GM21447 (cell line): ENCODE data around the gene LRP2BP.

ENCODE experiments used
- ATAC-seq: cut with Tn5 transposase; IDR thresholded peaks from one replicate; pipeline ENCODE4 v1.9.1; 2021; ENCODE audit not compliant: unreplicated experiment

Gene LRP2BP

GRCh38 chr4:185395956-185396723, 416 bp upstream of the LRP2BP start:
- ATAC-seq = peak; percentile 70

- ATAC-seq = no peak
These were observed 1.0 kb downstream of the LRP2BP start for GRCh38 chr4:185394568-185395237.

GRCh38 chr4:185392156-185392555, 3.6 kb downstream of the LRP2BP start:
- no peak for ATAC-seq

- no peak for ATAC-seq
These were observed 4.8 kb downstream of the LRP2BP start for GRCh38 chr4:185390941-185391340.

GRCh38 chr4:185387957-185388356, 7.8 kb downstream of the LRP2BP start:
- ATAC-seq = no peak

- ATAC-seq = no peak
These were observed 10.8 kb downstream of the LRP2BP start for GRCh38 chr4:185384930-185385331.

- no peak for ATAC-seq
These were observed 11.7 kb downstream of the LRP2BP start for GRCh38 chr4:185384061-185384460.

- ATAC-seq = no peak
These were observed 12.3 kb downstream of the LRP2BP start for GRCh38 chr4:185383451-185383850.

- ATAC-seq = no peak
These were observed 13.0 kb downstream of the LRP2BP start for GRCh38 chr4:185382754-185383153.

- ATAC-seq = no peak
These were observed 14.2 kb downstream of the LRP2BP start for GRCh38 chr4:185381288-185382196.

- ATAC-seq = no peak
These were observed 15.4 kb downstream of the LRP2BP start for GRCh38 chr4:185380320-185380719.

- no peak for ATAC-seq
These were observed 16.1 kb downstream of the LRP2BP start for GRCh38 chr4:185379326-185380295.

GRCh38 chr4:185378264-185378663, 17.5 kb downstream of the LRP2BP start:
- no peak for ATAC-seq

- ATAC-seq = no peak
These were observed 21.2 kb downstream of the LRP2BP start for GRCh38 chr4:185374573-185374972.

GRCh38 chr4:185374027-185374426, 21.7 kb downstream of the LRP2BP start:
- ATAC-seq = no peak

GRCh38 chr4:185371702-185372101, 24.0 kb downstream of the LRP2BP start:
- no peak for ATAC-seq

GRCh38 chr4:185370268-185370949, 25.3 kb downstream of the LRP2BP start:
- no peak for ATAC-seq

- ATAC-seq = no peak
These were observed 26.0 kb downstream of the LRP2BP start for GRCh38 chr4:185369731-185370130.

- ATAC-seq = no peak
These were observed 30.8 kb downstream of the LRP2BP start for GRCh38 chr4:185364886-185365285.

- no peak for ATAC-seq
These were observed 32.5 kb downstream of the LRP2BP start for GRCh38 chr4:185363251-185363650.
